ENCODE measurements around the gene REM2.

DNA sequence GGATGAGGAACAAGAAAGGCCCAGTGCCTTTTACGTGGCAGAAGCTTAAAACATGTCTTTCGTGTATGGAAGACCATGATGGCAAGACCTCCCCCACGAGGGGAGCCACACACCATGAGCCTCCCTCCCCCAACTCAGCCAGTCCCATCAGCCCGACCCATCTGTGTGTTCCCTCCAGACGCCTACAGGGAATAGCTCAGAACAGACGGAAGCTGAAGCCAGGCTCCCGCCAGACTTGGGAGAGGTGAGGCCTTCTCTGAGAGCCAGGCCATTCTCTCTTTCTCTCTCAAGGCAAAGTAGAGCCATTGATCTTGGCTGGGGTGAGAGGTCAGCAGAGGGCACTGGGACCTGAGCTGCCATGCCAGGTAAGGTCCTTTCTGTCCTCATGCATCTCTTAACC, 9.5 kb downstream of the REM2 start:
- TF ChIP-seq CHD1 (IDR thresholded peaks at IDR 0.05; ENCODE audit: low read depth, low read length) (no peak), POLR2A (IDR thresholded peaks at IDR 0.05; ENCODE audit: low read depth, low read length) (no peak), RFX5 (IDR thresholded peaks at IDR 0.05; ENCODE audit: low read depth, low read length) (no peak), RAD21 (IDR thresholded peaks at IDR 0.05; ENCODE audit: low read length) (no peak), MXI1 (IDR thresholded peaks at IDR 0.05; ENCODE audit: borderline replicate concordance, low read depth, low read length) (no peak), SMC3 (IDR thresholded peaks at IDR 0.05; ENCODE audit: low read depth, low read length) (no peak), CEBPB (IDR thresholded peaks at IDR 0.05; ENCODE audit: low read depth, low read length) (no peak), MAZ (IDR thresholded peaks at IDR 0.05; ENCODE audit: borderline replicate concordance, low read depth, low read length) (no peak)
- TF ChIP-seq, protein P1, sequence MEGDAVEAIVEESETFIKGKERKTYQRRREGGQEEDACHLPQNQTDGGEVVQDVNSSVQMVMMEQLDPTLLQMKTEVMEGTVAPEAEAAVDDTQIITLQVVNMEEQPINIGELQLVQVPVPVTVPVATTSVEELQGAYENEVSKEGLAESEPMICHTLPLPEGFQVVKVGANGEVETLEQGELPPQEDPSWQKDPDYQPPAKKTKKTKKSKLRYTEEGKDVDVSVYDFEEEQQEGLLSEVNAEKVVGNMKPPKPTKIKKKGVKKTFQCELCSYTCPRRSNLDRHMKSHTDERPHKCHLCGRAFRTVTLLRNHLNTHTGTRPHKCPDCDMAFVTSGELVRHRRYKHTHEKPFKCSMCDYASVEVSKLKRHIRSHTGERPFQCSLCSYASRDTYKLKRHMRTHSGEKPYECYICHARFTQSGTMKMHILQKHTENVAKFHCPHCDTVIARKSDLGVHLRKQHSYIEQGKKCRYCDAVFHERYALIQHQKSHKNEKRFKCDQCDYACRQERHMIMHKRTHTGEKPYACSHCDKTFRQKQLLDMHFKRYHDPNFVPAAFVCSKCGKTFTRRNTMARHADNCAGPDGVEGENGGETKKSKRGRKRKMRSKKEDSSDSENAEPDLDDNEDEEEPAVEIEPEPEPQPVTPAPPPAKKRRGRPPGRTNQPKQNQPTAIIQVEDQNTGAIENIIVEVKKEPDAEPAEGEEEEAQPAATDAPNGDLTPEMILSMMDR (conservative IDR thresholded peaks at IDR 0.05; ENCODE audit: low read depth, low read length): no peak
- TF ChIP-seq, protein P2, sequence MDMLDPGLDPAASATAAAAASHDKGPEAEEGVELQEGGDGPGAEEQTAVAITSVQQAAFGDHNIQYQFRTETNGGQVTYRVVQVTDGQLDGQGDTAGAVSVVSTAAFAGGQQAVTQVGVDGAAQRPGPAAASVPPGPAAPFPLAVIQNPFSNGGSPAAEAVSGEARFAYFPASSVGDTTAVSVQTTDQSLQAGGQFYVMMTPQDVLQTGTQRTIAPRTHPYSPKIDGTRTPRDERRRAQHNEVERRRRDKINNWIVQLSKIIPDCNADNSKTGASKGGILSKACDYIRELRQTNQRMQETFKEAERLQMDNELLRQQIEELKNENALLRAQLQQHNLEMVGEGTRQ (IDR thresholded peaks at IDR 0.05; ENCODE audit: low read depth, low read length): no peak
